Measurements from ENCODE around the gene MED29. TPM values are rescaled to one million over a fixed set of nuclear protein-coding genes. Genes with fewer than 3 reads are reported as not detected.

The MED29 gene
- total RNA-seq, 1 experiment from 2014 or later, result 42.9 TPM

- TF ChIP-seq ZNF281 (CRISPR knock-in tag; IDR thresholded peaks at IDR 0.05), result no peak
Observed at GRCh38 chr19:39360599-39360998, 30.6 kb upstream of the MED29 start (continued).

GRCh38 chr19:39362682-39363657, 28.2 kb upstream of the MED29 start:
- no peak for ATAC-seq
- Mint-ChIP-seq H3K36me3 (peaks cover 52% of the 10 kb centered on the region), H3K4me1 (no peaks in the 10 kb centered on the region), H3K4me3 (no peak overlapping the region), H3K27ac (no peak overlapping the region), H3K9me3 (no peaks in the 10 kb centered on the region), H3K27me3 (ENCODE audit: low read depth) (no peaks in the 10 kb centered on the region)
- DNase-seq (ENCODE audit: low spot score), result no peak
- TF ChIP-seq NFE2L1 (CRISPR knock-in tag; IDR thresholded peaks at IDR 0.05), result no peak
- ChIA-PET POLR2A (interaction anchor here (1.1 kb wide), 1 partner anchor 28 kb away, joined by 4 read pairs; the partner anchor contains the start of genes MED29 and PAF1), CTCF (interaction anchor here (0.8 to 1.6 kb wide), 2 partner anchors 21 to 35 kb away, joined by 3 to 7 read pairs; partner anchors contain the start of gene SAMD4B)

- Mint-ChIP-seq H3K36me3 (peaks cover 49% of the 10 kb centered on the region), H3K4me3 (no peak overlapping the region), H3K9me3 (no peaks in the 10 kb centered on the region), H3K27me3 (ENCODE audit: low read depth) (no peaks in the 10 kb centered on the region), H3K27ac (no peak overlapping the region), H3K4me1 (no peaks in the 10 kb centered on the region)
- ATAC-seq, result no peak
- ChIA-PET CTCF (no interaction called here), POLR2A (no interaction called here)
- no peak for DNase-seq (ENCODE audit: low spot score)
- TF ChIP-seq MLX (CRISPR knock-in tag; IDR thresholded peaks at IDR 0.05) (no peak), USF2 (CRISPR knock-in tag; IDR thresholded peaks at IDR 0.05) (no peak), MXD4 (CRISPR knock-in tag; IDR thresholded peaks at IDR 0.05; ENCODE audit: borderline replicate concordance) (no peak), STAT6 (CRISPR knock-in tag; conservative IDR thresholded peaks at IDR 0.05; ENCODE audit: low read depth) (no peak), JUN (CRISPR knock-in tag; IDR thresholded peaks at IDR 0.05) (no peak), ELF4 (CRISPR knock-in tag; IDR thresholded peaks at IDR 0.05; ENCODE audit: low read depth) (no peak), TEAD1 (CRISPR knock-in tag; IDR thresholded peaks at IDR 0.05) (no peak), MYBL2 (CRISPR knock-in tag; IDR thresholded peaks at IDR 0.05) (no peak), HMGA2 (CRISPR knock-in tag; IDR thresholded peaks at IDR 0.05) (no peak), FOXP4 (CRISPR knock-in tag; IDR thresholded peaks at IDR 0.05) (no peak), HMGXB4 (CRISPR knock-in tag; IDR thresholded peaks at IDR 0.05) (no peak), ZMAT4 (CRISPR knock-in tag; IDR thresholded peaks at IDR 0.05) (no peak), ZNF121 (CRISPR knock-in tag; IDR thresholded peaks at IDR 0.05) (no peak), CREB1 (CRISPR knock-in tag; IDR thresholded peaks at IDR 0.05) (no peak), ATF1 (CRISPR knock-in tag; IDR thresholded peaks at IDR 0.05) (no peak), KAT7 (CRISPR knock-in tag; IDR thresholded peaks at IDR 0.05; ENCODE audit: borderline replicate concordance) (no peak), NFYB (CRISPR knock-in tag; conservative IDR thresholded peaks at IDR 0.05; ENCODE audit: low read depth) (no peak), ZNF396 (CRISPR knock-in tag; IDR thresholded peaks at IDR 0.05; ENCODE audit: borderline replicate concordance) (no peak)
Observed at GRCh38 chr19:39363901-39364457, 27.2 kb upstream of the MED29 start.

Measured in WTC11 (cell line).